HG03159 (cell line): ENCODE results near the gene HSF2BP.
"Not testable (repeated sequence)": the region's sequence is repeated elsewhere in the genome, so short reads cannot be mapped to it uniquely, and the experiment has no call there.

ENCODE experiments used
- ATAC-seq: cut with Tn5 transposase; IDR thresholded peaks from one replicate; pipeline ENCODE4 v1.9.1; 2021; ENCODE audit warnings: mild to moderate bottlenecking, moderate library complexity; ENCODE audit not compliant: unreplicated experiment

The HSF2BP gene

DNA sequence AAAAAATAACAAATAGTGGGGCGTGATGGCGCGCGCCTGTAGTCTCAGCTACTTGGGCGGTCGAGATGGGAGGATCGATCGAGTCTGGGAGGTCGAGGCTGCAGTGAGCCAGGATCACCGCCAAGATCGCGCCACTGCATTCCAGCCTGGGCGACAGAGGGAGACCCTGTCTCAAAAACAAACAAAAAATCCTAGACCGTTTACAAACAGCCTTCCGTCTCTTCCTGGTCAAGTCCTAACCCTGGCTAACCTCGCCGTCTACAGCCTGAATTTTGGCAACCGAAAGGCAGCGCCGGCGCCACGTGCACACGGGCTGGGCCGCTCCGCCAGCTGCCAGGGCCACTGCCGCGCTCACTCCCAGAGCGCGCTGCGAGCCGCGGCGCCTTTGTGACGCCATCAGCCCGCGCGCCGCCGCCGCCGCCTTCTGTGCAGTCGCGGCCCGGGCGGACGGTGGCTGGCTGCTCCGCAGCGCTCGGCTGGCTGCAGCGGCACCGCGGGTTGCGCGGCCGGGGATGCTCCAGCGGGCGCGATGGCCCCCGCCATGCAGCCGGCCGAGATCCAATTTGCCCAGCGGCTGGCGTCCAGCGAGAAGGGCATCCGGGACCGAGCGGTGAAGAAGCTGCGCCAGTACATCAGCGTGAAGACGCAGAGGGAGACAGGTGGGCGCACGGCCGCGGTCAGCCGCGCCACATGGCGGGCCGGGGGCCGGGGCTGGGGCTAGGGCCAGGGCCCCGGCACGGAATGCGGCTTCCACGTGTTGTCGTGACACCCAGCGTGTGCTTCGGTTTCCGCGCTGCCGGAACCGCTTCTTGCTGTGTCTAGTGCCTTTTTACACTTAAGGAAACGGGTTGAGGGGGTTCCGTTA lies at the start of gene HSF2BP, which contains the start of gene RRP1B:
Gene HSF2BP, minus strand, starts transcription at position 353 of the 865 bp plus-strand sequence. CDS start 1,392 bp downstream, outside the sequence.
Gene RRP1B, plus strand, starts transcription at position 425 of the 865 bp plus-strand sequence. Its CDS starts 105 bp downstream, at position 530.
- ATAC-seq: peak; percentile 69

DNA sequence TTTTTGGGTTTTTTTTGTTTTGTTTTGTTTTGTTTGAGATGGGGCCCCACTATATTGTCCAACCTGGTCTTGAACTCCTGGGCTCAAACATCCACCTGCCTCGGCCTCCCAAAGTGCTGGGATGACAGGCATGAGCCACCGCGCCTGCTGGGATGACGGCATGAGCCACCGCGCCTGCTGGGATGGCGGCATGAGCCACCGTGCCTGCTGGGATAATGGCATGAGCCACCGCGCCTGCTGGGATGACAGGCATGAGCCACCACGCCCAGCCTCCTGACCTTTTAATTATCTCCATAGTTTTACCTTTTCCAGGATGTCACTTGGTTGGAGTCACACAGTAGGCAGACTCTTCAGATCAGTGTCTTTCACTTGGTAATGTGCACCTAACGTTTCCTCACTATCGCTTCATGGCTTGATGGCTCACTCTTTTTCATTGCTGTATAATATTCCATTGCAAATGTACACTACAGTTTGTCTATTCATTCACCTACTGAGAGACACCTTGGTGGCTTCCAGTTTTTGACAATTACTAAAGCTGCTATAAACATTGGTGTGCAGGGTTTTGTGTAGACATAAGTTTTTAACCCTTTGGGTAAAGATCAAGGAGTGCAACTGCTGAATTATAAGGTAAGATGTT lies 49.6 kb upstream of the HSF2BP start:
- no peak for ATAC-seq

DNA sequence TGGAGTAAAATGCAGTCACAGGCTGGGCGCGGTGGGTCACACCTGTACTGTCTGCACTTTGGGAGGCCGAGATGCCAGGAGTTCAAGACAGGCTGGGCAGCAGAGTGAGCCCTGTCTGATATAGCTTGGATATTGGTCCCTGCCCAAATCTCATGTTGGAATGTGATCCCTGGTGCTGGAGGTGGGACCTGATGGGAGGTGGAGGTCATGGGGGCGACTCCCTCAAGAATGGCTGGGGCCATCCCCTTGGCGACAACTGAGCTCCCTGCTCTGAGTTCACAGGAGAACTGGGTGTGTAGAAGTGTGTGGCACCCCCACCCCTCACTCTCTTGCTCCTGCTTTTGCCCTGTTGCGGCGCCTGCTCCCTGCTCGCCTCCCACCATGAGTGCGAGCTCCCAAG lies 48.2 kb upstream of the HSF2BP start:
- no peak for ATAC-seq

DNA sequence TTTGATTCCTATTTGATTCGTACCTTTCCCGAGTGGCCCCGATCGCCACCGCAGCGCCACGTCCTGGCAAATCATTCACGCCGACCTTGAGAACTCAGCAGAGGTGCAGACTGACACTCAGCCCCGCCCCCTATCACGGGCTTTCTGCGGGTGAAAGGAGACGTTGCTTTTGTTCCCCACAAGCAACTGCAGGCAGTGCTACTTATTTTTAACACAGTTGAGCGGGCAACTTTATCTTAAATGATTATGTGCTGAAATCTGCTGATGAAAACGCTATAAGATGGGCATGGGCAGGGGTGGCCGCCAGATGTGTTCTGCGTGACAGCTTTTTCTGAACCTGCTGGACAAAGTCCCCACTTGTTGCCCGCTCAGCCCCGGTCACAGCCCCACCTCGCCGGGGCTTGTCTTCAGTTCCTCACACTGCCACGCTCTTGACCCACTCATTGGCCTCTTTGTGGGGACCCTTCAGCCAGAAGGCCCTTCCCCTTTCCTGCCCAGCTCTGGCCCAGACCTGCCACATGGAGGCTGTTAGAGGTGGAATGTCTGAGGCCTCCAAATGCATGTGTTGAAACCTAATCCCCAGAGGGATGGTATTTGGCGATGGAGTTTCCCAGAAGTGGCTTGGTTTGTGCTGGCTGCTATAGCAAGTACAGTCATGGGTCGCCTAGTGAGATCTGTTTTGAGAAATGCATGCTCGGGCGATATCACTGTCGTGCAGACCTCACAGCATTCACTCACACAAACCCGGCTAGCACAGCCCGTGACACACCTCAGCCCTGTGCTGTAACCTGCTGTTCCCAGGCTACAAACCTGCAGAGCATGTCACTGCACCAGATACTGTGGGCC lies 44.0 kb upstream of the HSF2BP start:
- no peak for ATAC-seq

DNA sequence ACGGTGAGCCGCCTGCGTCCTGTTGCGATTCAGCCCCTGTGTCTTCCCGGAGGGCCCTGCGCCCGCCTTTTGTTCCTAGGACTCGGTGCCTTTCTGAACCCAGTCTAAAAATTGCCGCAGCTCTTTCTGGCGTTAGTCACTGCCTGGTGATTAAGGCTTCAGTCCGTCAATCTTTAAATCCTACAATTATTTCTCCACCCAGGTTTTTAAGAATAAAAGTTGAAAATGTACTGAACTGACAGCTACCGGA lies 43.4 kb upstream of the HSF2BP start:
- no peak for ATAC-seq

DNA sequence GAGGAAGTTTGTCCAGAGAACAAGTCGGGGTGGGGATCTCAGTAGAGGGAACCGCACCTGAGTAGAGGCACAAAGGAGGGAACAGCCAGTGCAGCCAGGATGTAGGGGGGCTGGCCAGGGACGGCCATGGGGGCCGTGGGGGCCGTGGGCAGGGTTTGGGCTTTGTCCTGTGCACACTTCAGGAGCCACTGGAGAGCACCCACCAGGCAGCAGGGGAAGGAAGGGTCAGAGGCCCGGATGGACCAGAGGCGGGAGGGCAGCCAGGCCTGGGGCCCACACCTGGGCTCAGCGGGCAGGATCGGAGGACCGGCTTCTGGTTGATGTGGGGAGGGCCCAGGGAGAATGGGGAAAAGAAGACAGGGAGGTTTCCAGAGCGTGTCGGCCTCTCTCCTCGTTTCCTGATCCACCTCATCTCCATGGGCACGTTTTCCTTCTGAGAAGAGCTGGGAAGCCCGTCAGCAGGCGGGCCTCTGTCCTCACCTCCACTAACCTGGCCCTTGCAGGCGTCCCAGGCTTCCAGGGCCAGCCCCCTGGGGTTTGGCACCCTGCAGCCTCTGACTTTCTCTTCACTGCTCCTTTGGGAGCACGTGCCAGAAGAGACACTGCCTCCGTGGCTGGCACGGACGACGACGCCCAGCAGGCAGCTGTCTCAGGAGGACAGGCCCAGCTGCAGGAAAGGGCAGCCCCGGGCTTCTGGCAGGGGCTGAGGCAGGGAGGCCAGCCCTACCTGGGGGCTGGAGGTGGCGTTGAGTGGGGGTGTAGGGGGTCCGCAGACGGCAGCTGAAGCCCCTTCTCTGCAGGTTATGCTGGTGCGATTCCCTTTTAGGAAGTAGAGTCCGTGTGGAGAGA lies 42.9 kb upstream of the HSF2BP start:
- no peak for ATAC-seq

DNA sequence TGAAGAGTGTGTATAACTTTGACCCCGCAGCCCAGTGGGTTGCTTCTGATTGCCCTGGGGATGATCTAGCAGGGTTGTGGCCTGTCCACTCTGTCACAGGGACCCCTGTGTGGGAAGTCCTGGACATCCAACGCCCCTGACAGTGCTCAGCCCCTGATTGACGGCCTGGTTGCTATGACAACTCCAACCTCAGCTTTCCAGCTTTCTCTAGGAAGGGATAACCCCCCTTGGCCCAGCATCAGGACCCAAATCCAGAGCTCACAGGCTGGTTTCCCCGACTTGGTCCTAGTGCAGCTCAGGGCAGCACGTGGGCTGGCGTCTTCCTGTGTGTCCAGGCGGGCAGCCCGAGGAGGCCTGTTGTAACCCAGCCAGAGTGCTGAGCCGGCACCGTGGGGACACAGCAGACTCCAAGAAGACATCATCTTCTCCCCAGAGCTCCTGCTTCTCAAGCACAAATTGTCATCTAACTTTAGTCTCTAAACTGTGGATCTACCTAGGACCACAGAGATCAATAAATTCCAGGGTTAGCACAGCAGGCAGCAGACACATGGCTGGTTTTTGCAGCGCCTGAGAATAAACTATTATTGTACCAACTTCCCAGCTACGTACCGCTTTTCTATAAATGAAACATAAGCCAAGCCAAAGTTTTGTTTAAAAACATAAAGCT lies 40.8 kb upstream of the HSF2BP start:
- ATAC-seq: no peak

DNA sequence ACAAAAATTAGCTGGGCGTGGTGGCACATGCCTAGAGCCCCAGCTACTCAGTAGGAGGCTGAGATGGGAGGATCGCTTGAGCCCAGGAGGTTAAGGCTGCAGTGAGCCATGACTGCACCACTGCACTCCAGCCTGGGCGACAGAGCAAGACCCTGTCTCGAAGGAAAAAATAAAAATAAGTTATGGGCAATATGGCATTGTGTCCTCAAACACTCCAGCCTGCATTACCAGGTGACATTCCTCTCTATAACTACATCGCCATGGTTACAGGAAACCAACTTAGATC lies 40.1 kb upstream of the HSF2BP start:
- not testable (repeated sequence) for ATAC-seq

DNA sequence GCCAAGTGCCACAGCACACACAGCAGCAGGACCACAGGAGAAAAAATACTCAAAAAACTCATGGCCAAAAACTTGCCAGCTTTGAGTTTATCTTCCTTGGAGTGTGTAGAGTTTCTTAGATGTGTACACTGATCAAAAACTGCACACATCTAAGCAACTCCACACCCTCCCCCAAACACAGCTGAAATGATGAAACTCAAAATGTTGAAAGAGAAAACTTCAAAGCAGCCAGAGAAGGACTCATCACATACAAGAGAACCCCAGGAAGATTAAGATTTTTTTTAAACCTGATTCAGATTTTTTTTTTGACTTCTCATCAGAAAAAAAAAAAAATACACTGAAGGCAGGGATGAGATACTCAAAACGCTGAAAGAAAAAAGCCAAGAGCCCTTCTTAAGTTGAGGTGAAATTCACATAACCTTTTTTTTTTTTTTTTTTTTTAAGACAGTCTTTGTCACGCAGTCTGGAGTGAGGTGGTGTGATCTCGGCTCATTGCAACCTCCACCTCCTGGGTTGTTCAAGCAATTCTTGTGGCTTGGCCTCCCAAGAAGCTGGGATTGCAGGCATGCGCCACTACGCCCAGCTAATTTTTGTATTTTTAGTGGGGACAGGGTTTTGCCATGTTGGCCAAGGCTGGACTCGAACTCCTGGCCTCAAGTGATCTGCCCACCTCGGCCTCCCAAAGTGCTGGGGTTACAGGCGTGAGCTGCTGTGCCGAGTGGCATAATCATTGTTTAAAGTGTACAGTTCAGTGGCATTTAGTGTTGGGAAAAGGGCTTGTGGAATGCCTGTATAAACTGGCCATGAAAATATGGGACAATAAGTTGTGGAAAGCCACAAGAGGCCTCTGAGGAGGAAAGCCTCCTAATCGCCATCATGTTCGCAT lies 38.7 kb upstream of the HSF2BP start:
- no peak for ATAC-seq

DNA sequence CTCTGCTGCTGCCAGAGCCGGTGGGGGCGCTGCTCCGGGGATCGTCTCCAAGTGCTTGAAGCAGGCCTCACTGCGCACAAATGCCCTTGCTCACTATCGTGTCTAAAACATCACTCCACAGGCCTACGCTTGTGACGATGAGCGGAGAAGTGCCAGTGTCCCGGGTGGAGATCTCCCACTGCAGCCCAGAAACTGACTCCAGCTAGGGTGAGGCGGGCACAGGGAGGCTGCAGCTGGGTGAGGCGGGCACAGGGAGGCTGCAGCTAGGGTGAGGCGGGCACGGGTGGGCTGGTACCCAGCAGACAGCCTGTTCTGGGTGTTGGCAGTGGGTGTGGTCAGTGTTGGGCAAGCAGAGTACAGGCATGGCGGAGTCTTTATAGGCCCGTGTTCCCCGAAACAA lies 36.9 kb upstream of the HSF2BP start:
- ATAC-seq: no peak

DNA sequence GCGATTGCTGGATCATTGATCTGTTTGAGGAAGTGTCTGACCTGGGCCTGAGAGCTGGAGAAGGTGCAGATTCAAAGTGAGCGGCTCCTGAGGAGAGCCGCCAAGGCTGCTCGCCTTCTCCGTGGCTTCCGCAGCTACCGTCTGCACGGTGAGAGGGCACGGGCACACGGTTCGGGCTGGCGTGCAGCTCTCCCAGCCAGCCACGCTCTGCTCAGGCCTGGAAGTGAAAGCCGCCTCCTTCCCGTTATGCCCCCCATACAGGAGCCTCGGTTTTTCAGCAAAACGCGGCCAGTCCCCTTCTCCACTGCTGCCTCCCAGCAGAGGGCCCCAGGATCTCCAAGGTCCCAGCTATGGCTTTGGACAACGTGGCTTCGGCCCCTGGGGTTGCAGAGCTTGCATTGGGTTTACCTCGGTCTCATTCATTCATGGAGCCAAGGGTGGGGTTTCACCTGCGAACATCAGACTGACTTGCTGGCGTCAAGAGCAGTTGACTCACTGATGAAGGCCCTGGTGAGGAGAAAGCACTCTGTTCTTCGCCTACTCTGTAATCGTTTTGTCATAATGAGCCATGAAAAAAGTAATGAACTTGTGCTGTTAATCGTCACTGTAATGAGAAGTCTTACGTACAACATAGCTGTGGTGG lies 35.3 kb upstream of the HSF2BP start:
- ATAC-seq: no peak

DNA sequence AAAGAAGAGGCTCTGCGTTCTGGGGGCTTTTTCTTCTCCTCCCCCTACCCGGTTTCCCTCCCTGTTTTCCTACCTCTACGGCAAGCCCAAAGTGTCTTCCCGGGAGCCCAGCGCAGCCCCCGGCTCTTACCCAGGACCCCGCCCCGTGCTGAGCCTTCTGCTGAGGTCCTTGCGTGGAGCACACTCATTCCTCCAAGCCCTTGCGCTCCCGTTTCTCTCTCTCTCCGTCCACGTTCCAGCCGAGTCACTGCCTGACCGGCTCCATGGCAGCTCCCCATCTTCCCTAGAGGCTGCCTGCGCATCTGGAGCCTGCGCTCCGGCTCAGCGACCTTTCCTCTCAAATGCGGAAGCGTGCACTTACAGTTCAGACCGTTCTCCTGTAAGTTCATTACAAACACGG lies 34.7 kb upstream of the HSF2BP start:
- no peak for ATAC-seq

DNA sequence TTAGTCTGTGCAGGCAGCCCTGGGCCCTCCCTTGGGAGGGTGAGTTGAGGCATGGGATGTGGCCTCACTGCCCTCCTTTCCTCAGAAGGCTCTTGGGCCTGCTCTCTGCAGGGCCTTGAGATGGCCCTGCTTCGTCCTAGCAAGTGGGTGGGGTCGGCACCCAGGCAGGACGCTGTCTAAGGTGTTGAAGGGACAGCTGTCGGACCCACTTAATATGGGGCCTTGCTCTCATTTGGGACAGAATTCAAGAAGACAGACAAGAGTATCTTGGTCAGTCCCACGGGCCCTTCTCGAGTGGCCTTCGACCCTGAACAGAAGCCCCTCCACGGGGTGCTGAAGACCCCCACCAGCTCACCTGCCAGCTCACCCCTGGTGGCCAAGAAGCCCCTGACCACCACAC lies 33.7 kb upstream of the HSF2BP start:
- no peak for ATAC-seq

DNA sequence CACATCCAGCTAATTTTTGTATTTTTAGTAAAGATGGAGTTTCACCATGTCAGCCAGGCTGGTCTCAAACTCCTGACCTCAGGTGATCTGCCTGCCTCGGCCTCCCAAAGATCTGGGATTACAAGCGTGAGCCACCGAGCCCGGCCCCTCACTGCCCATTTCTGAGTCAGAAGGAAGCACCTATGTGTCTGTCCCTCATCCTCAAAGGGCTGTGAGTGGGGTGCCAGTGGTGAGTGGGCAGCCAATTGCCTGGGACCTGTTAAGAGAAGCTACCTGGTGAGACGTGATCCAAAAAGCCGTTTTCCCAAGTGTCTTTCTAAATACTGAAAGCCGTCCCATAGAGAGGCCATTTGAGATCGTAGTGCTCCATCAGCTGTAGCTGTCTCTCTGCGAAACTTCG lies 32.5 kb upstream of the HSF2BP start:
- ATAC-seq: no peak

DNA sequence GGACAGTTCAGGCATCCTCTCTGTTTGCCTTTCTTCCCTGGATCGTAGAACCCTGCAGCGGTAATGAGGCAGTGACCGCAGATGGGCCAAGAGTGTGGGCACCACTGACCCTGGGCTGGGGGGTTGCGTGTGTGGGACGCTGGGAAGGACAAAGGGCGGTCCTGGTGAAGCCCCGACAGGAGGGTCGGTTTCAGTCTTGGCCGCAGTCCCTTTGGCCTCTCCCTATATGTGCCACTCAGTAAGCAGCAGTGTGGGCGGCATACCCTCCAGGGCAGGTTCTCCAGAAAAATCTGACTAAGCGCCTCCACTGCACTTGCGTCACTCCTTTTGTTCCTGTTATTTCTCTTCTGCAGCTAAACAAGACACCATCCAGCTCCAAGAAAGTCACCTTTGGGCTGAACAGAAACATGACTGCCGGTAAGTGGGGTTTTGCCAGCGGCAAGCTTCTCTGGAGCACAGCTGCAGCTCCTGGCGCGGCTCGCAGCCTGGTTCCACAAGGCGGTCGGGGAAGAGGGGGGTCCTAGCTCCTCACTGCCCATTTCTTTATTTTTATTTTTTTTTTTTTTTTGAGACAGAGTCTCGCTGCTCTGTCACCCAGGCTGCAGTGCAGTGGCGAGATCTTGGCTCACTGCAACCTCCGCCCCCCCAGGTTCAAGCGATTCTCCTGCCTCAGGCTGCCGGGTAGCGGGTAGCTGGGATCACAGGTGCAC lies 32.0 kb upstream of the HSF2BP start:
- no peak for ATAC-seq

DNA sequence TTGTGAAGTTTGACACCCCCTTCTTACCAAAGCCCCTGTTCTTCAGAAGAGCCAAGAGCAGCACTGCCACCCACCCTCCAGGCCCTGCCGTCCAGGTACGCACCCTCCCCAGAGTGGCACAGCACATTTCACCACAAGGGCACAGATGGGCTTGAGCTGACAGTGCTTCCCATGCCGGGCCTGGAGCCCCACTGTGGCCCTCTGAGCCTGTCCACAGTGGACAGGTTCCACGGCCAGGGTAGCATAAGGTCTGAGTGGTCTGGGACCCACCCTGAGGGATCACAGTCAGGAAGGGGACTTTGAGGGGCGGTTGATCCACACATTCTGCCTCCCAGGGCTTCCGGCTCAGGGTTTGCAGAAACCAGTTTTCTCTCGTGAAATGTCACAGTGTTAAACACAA lies 31.1 kb upstream of the HSF2BP start:
- no peak for ATAC-seq

DNA sequence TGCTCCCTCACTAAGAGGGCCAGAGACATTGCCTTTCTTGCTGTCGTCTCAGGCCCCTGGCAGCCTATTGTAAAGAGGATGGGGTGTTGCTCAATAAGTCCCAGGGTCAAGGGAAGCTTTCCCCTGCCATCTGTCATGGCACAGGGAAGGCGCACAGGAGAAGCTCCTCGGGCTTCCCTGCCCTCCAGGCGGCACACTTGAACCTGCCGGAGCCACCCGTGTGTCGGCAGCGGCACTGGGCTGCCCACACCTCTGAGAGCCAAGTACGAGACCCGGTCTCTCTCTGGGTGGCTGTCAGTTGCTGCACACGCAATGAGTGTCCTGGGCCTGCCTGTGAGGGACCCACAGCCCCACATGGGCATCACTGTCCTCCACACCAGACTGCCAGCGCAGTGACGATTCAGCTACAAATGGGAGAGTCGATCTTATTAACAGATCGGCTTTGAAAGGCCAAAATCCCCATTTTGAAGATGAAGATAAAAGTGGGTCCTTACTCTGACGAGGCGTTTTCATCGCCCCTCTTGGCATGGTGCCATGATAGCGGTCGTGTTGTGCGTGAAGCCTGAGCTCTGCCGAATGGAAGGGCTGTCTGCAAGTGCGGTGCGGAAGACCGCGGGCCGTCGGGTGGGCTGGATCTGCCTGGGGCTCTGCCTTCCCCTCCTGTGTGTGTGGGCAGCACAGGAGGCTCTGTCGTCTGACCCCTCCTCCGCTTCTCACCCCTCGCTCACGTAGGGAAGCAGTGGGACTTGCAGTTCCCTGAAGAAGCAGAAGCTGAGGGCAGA lies 30.5 kb upstream of the HSF2BP start:
- no peak for ATAC-seq

DNA sequence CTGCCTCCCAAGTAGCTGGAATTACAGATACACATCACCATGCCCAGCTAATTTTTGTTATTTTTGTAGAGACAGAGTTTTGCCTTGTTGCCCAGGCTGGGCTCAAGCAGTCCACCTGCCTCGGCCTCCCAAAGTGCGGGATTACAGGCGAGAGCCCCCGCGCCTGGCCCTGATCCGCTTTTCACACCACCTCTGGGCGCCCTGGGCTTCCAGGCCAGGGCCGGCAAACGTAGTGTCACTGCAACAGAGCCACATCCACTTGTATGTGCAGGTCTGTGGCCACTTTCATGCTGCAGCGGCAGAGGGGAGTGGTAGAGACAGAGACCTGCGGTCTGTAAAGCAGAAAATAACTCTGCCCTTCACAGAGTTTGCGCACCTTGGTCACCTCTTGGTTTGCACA lies 29.6 kb upstream of the HSF2BP start:
- ATAC-seq: no peak
